ENCODE results near the gene SULT2A1.

- no peak for TF ChIP-seq CTCF (IDR thresholded peaks at IDR 0.05 in 2 of 3, conservative IDR thresholded peaks at IDR 0.05 in 1 of 3; ENCODE audit: borderline replicate concordance in 1 of 3, insufficient read depth in 1 of 3, low read depth in 2 of 3, low read length in 2 of 3)
- TF ChIP-seq RAD21 (IDR thresholded peaks at IDR 0.05; ENCODE audit: low read depth): no peak
- TF ChIP-seq POLR2AphosphoS5 (IDR thresholded peaks at IDR 0.05; ENCODE audit: low read depth, low read length): no peak
- no peak for TF ChIP-seq EZH2phosphoT487 (IDR thresholded peaks at IDR 0.05; ENCODE audit: borderline replicate concordance)
- no peak for TF ChIP-seq YY1 (IDR thresholded peaks at IDR 0.05; ENCODE audit: extremely low read depth, insufficient replicate concordance, low read depth, low read length)
- TF ChIP-seq EZH2 (IDR thresholded peaks at IDR 0.05): no peak
- TF ChIP-seq, protein P1, sequence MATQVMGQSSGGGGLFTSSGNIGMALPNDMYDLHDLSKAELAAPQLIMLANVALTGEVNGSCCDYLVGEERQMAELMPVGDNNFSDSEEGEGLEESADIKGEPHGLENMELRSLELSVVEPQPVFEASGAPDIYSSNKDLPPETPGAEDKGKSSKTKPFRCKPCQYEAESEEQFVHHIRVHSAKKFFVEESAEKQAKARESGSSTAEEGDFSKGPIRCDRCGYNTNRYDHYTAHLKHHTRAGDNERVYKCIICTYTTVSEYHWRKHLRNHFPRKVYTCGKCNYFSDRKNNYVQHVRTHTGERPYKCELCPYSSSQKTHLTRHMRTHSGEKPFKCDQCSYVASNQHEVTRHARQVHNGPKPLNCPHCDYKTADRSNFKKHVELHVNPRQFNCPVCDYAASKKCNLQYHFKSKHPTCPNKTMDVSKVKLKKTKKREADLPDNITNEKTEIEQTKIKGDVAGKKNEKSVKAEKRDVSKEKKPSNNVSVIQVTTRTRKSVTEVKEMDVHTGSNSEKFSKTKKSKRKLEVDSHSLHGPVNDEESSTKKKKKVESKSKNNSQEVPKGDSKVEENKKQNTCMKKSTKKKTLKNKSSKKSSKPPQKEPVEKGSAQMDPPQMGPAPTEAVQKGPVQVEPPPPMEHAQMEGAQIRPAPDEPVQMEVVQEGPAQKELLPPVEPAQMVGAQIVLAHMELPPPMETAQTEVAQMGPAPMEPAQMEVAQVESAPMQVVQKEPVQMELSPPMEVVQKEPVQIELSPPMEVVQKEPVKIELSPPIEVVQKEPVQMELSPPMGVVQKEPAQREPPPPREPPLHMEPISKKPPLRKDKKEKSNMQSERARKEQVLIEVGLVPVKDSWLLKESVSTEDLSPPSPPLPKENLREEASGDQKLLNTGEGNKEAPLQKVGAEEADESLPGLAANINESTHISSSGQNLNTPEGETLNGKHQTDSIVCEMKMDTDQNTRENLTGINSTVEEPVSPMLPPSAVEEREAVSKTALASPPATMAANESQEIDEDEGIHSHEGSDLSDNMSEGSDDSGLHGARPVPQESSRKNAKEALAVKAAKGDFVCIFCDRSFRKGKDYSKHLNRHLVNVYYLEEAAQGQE (IDR thresholded peaks at IDR 0.05; ENCODE audit: low read depth): no peak
- TF ChIP-seq ZFX (IDR thresholded peaks at IDR 0.05): no peak
- no peak for TF ChIP-seq MAX (IDR thresholded peaks at IDR 0.05)
- TF ChIP-seq POLR2A (IDR thresholded peaks at IDR 0.05; ENCODE audit: borderline replicate concordance, extremely low read depth, insufficient read depth, insufficient read length): no peak
Measured at GRCh38 chr19:47881757-47882156, 4.4 kb downstream of the SULT2A1 start.
